GM19438 (cell line): ENCODE results near the gene EFCAB11.
"Not testable (repeated sequence)": the region's sequence is repeated elsewhere in the genome, so short reads cannot be mapped to it uniquely, and the experiment has no call there.

ENCODE experiments used
- ATAC-seq: cut with Tn5 transposase; IDR thresholded peaks from one replicate; pipeline ENCODE4 v1.9.1; 2021; ENCODE audit warnings: low read depth; ENCODE audit not compliant: unreplicated experiment

The EFCAB11 gene

DNA sequence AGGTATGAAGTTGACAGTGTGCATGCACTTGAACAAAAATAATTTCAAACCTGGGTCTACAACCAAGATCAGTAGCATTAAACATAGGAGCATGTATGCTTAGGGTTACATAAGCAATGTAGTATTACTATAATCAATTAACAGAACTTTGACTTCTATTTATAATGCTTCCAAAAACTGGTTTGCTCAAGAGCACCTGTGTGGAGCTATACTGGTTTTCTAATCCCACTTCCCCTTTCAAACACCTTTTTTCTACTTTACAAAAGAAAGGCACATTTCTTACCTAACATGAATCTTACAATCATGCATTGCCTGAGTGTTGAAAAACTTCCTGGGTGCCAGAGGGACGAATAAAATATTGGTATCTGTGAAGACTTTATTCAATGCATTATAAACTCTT, 72.7 kb downstream of the EFCAB11 start:
- ATAC-seq: peak; percentile 75

DNA sequence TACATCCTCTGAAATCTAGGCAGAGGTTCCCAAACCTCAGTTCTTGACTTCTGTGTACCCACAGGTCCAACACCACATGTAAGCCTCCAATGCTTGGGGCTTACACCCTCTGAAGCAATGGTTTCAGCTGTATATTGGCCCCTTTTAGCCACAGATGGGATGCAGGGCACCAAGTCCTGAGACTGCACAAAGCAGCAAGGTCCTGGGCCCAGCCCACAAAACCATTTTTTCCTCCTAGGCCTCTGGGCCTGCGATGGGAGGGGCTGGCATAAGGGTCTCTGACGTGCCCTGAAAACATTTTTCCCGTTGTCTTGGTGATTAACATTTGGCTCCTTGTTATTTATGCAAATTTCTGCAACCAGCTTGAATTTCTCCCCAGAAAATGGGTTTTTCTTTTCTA, 80.4 kb downstream of the EFCAB11 start:
- ATAC-seq: not testable (repeated sequence)

DNA sequence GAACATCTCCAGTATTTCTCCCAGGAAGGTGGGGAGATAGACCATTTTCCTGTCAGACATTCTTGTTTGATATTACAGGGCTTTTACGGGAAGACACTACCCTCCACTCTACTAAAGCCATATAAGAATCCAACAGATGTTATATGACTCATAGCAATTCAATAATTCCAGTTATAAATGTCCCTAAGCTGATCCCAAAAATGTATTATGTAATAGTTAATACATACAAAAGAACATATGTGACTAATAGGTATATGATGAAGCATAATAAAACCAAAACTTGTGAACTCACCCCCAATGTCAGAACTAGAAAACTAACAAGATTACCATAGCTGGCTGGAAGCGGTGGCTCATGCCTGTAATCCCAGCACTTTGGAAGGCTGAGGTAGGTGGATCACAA, 84.2 kb downstream of the EFCAB11 start:
- no peak for ATAC-seq

DNA sequence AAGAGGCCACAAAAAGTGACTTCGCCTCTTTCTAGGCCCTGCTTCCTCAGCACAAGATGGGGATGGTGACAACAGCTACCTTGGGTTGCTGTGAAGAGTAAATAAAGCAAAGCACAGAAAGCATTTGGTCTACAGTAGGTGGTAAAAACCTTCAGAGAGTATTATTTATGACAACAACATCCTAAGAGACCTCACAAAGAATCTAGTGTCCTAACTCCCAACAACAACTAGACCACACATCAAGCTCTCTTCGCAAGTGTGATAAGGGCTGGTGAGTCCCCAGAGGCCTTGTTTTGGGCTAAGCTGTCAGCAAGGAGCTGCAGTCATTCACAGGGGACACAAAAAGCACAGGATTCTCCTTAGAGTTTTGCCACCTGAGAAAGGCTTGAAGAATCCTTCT, 84.9 kb downstream of the EFCAB11 start:
- ATAC-seq: no peak

DNA sequence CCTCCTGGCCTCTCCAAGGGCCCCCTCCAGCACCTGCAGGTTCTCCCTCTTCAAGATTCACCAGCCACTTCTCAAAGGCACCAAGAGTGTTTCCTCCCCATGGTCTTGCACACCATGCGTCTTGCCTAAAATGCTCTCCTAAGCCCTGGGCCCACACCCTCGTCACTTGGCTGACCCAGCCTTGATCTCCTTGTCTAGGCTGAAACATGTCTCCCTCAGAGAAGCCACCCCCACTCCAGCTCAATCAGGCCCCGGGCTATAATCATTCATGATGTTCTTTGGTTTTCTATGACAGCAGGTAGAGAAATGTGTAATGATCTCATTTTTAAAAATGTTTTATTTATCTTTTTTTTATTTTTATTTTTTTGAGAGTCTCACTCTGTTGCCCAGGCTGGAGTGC, 88.1 kb downstream of the EFCAB11 start:
- ATAC-seq: no peak

DNA sequence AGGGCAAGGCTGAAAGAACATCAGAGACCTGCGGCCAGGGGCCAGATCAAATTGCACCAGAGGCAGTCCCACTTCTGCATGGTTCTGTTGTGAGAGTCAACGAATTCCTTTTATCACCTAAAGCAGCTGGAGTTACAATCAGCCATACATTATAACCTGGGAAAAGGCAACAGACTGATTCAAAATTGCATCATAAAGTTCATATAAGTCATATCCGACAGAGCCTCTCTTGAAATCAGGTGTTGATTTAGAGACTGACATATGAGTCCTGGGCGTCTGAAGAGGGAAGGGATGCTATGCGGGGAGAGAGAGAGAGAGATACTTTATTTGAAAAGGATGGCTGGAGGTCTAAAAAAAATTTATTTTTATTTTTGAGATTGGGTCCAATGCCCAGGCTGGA, 89.4 kb downstream of the EFCAB11 start:
- ATAC-seq: no peak

DNA sequence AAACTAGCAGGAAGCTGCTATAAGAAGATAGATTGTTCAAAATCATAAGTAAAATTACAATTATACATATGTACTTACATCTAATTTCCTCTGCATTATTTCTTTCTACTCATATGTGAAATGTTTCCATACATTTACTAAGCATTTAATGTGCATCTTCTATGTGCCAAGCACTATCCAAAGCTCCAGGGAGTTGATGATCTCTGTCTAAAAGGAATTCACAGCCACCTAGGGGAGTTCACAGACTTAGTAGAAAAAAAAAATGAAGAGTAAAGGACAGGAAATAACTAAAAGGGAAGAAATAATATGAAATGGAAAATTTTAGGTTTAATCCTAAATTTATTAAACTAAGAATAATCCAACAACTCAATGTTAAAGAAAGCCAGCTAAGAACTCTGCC, 91.7 kb downstream of the EFCAB11 start:
- ATAC-seq: no peak

DNA sequence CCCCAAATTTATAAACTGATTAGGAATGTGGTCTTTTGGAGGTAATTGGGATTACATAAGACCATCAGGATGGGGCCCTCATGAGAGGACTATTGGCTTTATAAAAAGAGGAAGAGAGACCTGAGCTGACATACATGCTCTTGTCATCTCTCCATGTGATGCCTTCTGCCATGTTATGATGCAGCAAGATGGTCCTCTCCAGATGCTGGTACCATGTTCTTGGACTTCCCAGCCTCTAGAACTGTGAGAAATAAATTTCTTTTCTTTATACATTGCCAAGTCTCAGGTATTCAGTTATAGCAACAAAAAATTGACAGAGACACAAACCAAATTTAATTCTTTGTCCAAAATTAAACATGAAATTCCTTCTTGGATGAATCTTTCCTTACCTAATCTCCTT, 92.9 kb downstream of the EFCAB11 start:
- no peak for ATAC-seq

DNA sequence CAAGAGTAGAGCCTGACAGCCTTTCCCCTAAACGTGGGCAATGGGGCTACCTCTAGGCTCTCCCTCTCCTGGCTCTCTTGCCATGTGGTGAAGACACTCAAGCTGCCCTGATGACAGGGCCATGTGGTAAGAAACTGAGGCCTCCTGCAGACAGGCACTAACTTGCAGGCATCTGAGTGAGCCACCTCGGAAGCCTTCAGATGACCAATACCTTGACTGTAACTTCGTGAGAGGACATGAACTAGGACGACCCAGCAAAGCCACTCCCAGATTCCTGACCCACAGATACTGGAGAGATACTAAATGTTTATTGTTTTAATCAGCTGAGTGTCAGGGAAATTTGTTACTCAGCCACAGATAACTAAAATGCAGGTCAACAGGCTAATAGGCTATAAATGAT, 96.4 kb downstream of the EFCAB11 start:
- no peak for ATAC-seq

DNA sequence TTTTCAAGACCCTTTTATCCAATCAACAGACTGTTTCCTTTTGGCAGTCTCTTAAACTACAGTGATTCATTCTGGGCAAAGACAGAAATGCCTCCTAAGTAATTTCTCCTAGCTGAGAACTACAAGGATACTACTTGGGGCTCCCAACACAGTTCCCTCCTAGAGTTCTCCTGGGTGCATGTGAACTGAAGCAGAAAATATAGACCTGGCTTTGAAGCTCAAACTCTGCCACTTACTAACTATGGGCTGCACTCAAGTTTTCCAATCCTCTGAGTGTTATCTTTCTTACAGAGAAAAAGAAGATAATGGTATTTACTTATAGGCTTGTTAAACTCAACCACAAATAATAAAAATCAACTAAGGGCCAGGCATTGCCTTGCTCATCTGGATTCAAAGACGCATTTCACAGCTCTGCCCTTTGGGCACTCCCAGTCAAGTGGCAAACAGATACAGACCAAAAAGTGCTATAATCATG, 97.6 kb downstream of the EFCAB11 start:
- ATAC-seq: no peak

DNA sequence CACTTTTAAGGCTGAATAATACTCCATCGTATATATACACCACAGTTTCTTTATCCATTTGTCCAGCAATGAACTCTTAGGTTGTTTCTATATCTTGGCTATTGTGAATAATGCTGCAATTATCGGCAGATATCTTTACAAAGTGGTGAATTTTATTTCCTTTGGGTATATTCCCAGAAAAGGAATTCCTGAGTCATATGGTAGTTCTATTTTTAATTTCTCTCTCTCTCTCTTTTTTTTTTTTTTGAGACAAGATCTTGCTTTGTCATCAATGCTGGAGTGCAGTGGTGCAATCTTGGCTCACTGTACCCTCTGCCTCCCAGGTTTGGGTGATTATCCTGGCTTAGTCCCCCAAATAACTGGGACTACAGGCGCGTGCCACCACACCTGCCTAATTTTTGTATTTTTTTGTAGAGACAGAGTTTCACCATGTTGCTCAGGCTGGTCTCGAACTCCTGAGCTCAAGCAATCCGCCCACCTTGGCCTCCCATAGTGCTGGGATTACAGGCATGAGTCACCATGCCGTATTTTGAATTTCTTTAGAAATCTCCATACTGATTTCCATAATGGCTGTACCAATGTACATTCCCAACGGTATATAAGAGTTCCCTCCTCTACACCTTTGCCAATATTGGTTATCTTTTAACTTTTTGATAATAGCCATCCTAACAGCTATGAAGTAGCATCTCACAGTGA, 98.4 kb downstream of the EFCAB11 start:
- no peak for ATAC-seq

DNA sequence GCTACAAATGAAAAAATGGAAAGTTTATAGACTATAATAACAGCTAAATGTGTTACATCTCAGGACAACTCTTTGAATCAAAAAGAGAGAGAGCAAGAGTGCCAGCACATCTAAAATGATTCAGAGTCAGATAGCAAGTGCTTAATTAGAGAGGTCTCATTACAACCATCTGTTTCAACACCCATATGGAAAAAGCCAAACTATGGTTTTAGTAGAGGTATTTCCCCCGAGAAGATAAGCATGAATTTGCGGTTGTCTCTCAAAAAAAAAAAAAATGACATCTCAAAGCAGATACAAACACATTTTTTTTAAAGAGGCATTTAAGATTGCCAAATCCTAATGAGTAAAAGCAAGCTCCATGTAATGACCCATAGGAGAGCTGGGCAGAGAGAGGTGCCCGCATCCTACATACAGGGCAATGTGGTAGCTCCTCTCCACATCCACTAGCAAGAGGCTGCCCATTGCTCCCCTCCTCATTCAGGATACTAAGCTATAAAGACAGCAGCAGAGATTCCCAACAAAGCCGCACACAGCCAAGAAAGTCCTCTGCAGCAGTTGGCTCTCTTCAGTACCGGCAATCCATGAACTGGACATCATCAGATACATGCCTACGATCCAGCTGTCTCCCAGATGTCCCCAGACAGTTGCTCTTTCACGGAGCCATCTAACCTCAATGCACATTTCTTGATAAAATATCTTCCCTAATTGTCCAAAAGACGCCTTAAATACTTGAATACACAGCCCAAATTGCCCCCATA, 100.4 kb downstream of the EFCAB11 start:
- ATAC-seq: no peak

DNA sequence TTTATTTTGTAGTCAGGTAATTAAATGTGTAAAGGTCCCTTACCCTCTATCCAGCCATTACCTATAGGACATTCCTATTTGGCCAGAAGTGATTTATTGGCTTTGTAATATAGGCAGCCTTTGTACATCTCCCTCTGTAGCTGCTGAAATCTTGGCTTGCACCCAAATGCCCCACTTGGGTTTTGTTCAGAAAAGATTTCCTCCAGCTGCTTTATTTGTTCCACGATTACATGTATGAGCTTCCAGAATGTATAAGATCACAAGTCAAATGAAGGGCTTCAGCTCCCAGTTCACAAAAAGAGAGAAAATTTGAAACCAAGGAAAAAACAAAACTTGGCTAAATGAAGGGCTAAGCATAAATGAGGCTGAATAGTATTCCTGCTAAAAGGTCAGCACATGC, 103.4 kb downstream of the EFCAB11 start:
- no peak for ATAC-seq

DNA sequence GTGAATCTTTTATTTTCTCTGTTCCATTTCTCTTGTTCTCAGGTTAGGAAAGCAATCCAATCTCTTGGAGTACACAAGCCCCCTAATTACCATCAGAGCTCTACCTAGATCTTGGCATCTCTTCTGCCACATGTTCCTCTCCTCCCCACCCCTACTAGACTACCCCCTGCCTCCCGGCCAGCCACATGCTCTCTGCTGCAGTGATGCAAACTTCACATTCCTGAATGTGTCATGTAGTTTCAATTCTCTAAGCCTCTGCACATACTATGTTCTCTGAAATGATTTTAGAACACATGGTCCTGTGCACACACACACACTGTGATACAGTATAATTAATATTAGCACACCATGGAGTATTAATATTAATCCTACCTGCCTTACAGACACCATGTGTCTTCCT, 104.6 kb downstream of the EFCAB11 start:
- no peak for ATAC-seq

DNA sequence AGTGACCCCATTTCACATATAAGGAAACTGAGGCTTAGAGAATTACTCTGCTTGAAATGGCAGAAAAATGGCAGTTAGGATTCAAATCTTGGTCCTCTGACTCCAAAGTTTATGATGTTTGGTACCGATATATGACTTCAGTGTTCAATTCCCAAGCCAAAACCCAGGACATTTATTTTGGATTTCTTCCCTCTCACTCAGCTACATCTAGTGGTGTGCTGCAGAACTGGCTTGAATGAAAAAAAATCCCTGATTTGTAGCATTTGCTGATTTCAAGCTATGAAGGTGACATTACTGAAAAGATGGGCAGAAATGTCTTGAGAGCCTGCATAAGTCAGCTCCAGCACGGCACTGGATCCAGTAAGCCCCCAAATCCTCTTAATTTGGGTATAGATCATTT, 106.4 kb downstream of the EFCAB11 start:
- no peak for ATAC-seq

DNA sequence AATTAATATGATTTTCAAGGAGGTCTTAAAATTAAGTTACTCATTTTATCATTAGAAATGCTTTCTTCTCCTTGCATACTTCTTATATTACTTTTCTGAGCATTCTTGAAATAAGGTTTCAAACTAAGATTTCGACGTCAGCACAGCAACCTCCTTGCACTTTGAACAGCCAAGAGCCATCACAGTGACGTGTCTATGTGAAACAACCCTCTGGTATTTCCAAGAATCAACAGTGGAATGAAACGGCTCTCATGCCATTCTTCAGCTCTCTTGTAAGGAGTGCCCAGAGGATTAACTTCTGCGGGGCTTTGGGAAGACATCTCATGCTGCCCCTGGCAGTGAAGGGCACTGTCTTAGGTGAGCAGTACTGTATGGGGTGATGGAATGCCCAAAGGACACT, 109.2 kb downstream of the EFCAB11 start:
- ATAC-seq: no peak

DNA sequence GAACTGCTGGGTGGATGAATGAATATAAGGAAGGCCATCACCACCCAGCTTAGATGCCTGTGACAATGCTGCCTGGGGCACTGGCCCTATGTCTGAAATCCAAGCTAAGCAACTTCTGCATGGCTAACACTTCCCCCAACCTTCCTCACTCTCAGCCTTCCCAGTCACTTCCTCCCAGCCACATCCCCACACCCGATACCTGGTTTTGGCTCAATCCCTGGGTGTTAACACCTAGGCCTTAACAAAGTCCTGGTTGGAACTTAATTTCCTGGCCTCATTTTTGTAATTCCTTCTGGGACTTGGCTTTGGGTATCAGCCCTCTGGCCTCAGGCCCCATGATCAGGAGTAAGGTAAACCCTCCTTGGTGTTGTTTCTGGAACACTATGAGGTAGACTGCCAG, 110.0 kb downstream of the EFCAB11 start:
- ATAC-seq: no peak

DNA sequence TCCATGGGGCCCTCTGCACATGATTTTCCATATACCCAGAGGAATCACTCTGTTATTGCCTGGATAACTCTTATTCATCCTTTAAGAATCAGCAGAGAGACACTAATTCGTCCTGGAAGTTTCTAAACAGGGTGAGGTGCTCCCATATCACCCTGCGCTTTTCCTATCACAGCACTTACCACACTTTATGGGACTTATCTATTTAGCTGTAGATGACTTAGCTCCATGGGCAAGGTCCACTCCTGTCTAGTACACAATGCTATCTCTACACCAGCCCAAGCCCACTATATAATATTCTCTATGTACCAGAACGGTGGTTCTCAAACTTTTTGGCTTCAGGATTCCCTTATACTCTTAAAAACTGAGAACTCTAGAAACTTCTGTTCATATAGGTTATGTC, 111.7 kb downstream of the EFCAB11 start:
- no peak for ATAC-seq

DNA sequence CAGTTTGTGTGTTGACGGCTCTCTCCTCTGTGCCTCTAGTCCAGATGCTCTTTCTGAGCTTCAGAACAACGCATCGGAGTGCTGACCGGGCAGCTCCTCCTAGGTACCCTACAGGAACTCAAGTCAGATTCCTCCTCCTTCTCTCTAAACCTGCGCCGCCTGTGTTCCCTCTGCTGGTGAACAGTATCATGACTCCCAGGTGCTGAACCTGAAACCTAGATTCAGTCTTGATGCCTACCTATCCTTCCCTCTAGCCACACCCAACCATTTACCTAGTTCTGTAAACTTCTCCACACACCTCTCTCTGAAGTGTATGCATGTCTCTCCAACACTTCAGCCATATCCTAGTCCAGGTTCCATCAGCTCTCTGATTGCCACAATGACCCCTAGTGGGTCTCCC, 112.7 kb downstream of the EFCAB11 start:
- ATAC-seq: no peak

DNA sequence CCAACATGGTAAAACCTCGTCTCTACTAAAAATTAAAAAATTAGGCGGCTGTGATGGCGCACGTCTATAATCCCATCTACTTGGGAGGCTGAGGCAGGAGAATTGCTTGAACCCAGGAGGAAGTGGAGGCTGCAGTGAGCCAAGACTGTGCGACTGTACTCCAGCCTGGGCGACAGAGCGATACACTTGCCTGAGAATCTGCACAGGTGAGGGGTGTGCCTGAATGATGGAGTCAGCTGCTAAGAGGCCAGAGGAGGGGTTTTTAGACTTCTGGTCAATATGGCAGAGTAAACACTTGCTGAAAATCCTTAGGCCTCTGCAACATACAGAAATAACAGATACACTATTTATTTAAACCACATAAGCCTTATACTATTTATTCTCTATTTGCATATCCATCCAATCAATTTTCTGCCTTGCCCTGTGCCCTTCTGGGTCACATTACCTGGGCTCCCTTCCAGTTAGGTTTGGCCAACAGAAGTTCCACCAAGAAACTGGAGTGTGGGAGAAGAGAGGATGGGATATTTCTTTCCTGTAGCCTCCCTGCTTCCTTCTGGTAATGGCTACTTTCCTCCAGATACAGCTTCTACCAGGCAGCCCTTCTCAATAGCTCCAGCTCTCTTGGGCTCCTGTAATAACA, 117.6 kb downstream of the EFCAB11 start:
- ATAC-seq: no peak

DNA sequence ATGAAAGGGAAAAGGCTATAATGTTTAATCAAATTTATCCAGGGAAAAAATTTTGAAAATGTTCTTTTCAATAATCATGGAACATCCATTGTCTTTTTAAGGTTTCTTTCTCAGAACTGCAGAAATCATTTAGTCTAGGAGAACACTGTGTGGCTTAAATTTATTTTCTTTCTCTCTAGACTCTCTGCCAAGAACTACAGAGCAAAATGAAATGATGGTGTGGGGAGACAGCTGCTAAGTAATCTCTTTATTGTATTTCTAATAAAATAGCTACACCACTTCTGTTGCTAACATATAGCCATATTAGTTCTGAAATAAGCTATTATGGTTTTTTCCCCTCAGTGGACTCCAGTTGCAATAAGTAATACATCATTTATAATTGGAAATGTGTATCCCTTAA, 120.9 kb downstream of the EFCAB11 start:
- ATAC-seq: no peak

DNA sequence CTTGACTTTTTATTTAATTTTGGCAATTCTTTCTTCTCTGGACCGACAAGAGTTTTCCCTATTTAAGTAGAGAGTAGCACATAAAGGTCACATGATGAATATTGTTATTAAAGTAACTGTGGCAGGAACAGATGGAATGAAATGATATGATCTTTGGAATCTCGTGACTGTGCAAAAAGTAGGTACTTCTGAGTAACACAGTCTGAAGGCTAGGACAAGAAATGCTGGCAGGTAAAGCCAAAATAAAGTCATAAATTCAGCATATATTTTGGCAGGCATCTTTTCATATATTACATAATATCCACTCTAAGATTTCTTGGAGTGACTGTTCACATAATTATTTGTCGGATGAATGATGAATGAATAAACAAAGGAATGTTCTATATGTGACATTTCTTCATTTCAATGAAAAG, 121.4 kb downstream of the EFCAB11 start:
- ATAC-seq: no peak
